ENCODE data around the gene UCP1. TPM values are rescaled to one million over a fixed set of nuclear protein-coding genes. Genes with fewer than 3 reads are reported as not detected.

The UCP1 gene
- total RNA-seq, 3 donors from 2014 or later, result 0.29 to 1.3 TPM; not detected in 1

DNA sequence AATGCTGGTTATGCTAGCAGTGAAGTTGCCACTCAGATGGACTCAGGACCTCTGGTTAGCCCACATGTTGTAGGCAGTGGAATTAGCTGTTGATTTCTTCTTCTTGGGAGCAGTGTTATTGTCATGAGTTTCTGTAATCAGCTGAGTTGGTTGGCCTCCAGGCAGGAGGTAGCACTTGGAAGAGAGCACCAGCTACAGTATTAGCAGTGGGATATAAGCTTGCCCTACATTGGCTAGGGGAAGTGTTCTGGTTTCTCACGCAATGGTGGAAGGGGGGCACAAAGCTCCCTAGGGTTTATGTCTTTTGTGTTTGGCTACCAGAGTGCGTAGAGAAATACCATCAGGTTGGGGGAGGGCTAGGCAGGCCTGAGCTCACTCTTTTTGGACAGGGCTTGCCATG, 34.0 kb upstream of the UCP1 start:
- no peak for DNase-seq (ENCODE audit: low spot score in 2 of 2)
- intact Hi-C loops (cut with DNase I; ENCODE audit: low total_unique reads), result no loop called here

DNA sequence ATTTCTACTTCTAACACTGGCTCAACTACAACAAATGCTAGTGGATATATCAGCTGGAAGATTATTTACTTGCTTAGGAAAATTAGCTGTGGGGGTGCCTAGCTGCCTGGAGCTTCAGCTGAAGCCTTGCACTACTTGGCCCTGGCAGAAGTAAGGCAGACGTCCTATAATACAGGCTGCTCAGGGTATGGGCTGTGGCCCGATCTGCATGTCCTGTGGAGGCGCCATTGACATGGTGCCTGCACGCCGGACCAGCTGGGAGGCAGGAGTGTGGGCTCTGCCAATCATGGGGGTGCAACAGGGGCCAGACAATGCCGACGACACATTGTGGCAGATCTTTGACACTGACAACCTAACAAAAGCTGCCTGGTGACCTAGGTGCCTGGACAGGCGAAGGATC, 31.6 kb upstream of the UCP1 start:
- H3K4me1 ChIP-seq, result no peaks in the 10 kb centered on the region
- H3K27me3 ChIP-seq, result no peaks in the 10 kb centered on the region
- H3K27ac ChIP-seq, result no peak overlapping the region
- no peak overlapping the region for H3K4me3 ChIP-seq
- no peak for DNase-seq (ENCODE audit: low spot score in 2 of 2)
- no peaks in the 10 kb centered on the region for H3K36me3 ChIP-seq
- H3K9me3 ChIP-seq, result no peaks in the 10 kb centered on the region
- no peak for TF ChIP-seq POLR2A (IDR thresholded peaks at IDR 0.05)
- TF ChIP-seq POLR2AphosphoS5 (IDR thresholded peaks at IDR 0.05), result no peak
- TF ChIP-seq, protein P1, sequence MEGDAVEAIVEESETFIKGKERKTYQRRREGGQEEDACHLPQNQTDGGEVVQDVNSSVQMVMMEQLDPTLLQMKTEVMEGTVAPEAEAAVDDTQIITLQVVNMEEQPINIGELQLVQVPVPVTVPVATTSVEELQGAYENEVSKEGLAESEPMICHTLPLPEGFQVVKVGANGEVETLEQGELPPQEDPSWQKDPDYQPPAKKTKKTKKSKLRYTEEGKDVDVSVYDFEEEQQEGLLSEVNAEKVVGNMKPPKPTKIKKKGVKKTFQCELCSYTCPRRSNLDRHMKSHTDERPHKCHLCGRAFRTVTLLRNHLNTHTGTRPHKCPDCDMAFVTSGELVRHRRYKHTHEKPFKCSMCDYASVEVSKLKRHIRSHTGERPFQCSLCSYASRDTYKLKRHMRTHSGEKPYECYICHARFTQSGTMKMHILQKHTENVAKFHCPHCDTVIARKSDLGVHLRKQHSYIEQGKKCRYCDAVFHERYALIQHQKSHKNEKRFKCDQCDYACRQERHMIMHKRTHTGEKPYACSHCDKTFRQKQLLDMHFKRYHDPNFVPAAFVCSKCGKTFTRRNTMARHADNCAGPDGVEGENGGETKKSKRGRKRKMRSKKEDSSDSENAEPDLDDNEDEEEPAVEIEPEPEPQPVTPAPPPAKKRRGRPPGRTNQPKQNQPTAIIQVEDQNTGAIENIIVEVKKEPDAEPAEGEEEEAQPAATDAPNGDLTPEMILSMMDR (IDR thresholded peaks at IDR 0.05), result no peak
- intact Hi-C loops (cut with DNase I; ENCODE audit: low total_unique reads), result no loop called here

More for the DNA sequence above, 34.0 kb upstream of the UCP1 start:
- Histone ChIP-seq H3K36me3 (no peaks in the 10 kb centered on the region), H3K9me3 (no peaks in the 10 kb centered on the region), H3K4me1 (no peaks in the 10 kb centered on the region), H3K27ac (no peak overlapping the region), H3K27me3 (no peaks in the 10 kb centered on the region), H3K4me3 (no peak overlapping the region)
- TF ChIP-seq, protein P1 (IDR thresholded peaks at IDR 0.05), result no peak
- TF ChIP-seq POLR2AphosphoS5 (IDR thresholded peaks at IDR 0.05), result no peak
- TF ChIP-seq POLR2A (IDR thresholded peaks at IDR 0.05), result no peak

DNA sequence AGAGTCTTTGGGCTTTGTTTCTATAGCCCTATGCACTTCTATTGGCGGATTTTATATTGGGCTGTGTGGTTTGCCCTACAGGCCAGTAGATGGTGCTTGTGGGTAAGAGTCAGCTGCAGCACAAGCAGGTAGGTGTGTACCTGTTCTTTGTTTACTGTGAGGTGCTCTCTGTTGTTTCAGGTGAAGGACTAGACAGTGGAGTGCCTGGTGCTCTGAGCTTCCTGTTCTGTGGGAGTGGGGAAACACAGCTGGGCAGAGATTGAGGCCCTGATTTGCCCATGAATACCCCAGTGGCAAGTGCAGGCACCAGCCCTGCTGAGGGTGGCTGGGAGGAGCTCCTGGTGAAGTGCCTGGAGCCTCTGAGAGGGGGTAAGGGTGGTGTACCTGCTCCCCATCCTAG, 26.3 kb upstream of the UCP1 start:
- no peak overlapping the region for H3K4me3 ChIP-seq

DNA sequence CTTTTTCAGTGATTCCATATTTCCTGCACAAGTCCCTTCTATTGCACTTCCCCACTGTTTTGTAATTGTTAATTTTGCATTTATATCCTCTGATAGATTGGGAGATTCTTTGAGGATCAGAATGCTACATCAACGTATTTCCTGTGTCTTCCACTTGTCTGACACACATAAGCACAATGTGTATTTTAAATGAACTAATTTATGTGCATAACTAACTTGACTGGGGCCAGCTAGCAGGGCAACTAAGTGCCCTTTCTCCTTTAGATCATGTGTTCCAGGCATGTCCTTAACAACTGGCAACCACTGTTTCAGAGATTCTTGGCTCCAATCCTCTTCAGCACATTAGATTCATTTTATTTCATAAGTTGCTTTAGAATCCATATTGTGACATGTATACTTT, 15.7 kb upstream of the UCP1 start:
- DNase-seq (ENCODE audit: low spot score in 2 of 2), result no peak
- Histone ChIP-seq H3K36me3 (no peaks in the 10 kb centered on the region), H3K27me3 (peaks cover 0 to 5% of the 10 kb centered on the region in 2 donors), H3K9me3 (no peaks in the 10 kb centered on the region), H3K27ac (no peak overlapping the region), H3K4me3 (no peak overlapping the region), H3K4me1 (no peaks in the 10 kb centered on the region)
- TF ChIP-seq POLR2AphosphoS5 (IDR thresholded peaks at IDR 0.05) (no peak), POLR2A (IDR thresholded peaks at IDR 0.05) (no peak)
- intact Hi-C loops (cut with DNase I; ENCODE audit: low total_unique reads), result no loop called here

More for the DNA sequence above, 26.3 kb upstream of the UCP1 start:
- H3K36me3 ChIP-seq, result no peaks in the 10 kb centered on the region
- no peaks in the 10 kb centered on the region for H3K9me3 ChIP-seq
- no peak for DNase-seq (ENCODE audit: low spot score in 2 of 2)
- H3K4me1 ChIP-seq, result no peaks in the 10 kb centered on the region
- H3K27ac ChIP-seq, result no peak overlapping the region
- intact Hi-C loops (cut with DNase I; ENCODE audit: low total_unique reads), result no loop called here
- TF ChIP-seq POLR2A (IDR thresholded peaks at IDR 0.05), result no peak
- TF ChIP-seq, protein P1 (IDR thresholded peaks at IDR 0.05), result peak in 2 of 3 donors; percentile 42 to 49
- TF ChIP-seq POLR2AphosphoS5 (IDR thresholded peaks at IDR 0.05), result no peak
- no peaks in the 10 kb centered on the region for H3K27me3 ChIP-seq

- Histone ChIP-seq H3K4me3 (no peak overlapping the region), H3K27me3 (peaks cover 0 to 16% of the 10 kb centered on the region in 2 donors), H3K27ac (no peak overlapping the region), H3K9me3 (no peaks in the 10 kb centered on the region), H3K4me1 (no peaks in the 10 kb centered on the region), H3K36me3 (no peaks in the 10 kb centered on the region)
- DNase-seq (ENCODE audit: low spot score in 2 of 2), result no peak
- TF ChIP-seq, protein P1 (IDR thresholded peaks at IDR 0.05), result no peak
- no peak for TF ChIP-seq POLR2AphosphoS5 (IDR thresholded peaks at IDR 0.05)
- no peak for TF ChIP-seq POLR2A (IDR thresholded peaks at IDR 0.05)
- intact Hi-C loops (cut with DNase I; ENCODE audit: low total_unique reads), result no loop called here
Measured at GRCh38 chr4:140581078-140581477, 12.3 kb upstream of the UCP1 start.

DNA sequence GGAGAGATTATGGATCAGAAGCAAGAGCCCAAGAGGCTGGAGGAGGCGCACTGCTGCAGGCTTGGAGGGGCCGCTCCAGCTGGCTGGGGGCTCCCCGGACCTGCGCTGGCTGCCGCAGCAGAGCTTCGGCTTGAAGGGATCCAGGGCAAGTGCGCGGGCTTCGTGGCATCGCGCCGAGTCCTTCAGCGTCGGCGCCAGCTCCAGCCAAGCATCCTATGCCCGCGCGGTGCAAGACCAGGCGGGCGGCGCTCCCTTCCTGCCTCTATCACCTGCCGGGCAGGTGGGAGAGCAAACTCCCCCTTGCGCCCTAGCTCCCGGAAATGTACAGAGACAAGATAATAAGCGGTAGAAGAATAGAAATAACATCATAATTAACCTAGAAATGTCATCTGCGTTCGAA, 10.5 kb upstream of the UCP1 start:
- no peaks in the 10 kb centered on the region for H3K9me3 ChIP-seq
- peak overlapping the region in 1 of 3 donors; percentile 46 for H3K4me3 ChIP-seq
- H3K4me1 ChIP-seq, result no peaks in the 10 kb centered on the region
- no peak overlapping the region for H3K27ac ChIP-seq
- intact Hi-C loops (cut with DNase I; ENCODE audit: low total_unique reads), result no loop called here
- TF ChIP-seq, protein P1 (IDR thresholded peaks at IDR 0.05), result no peak
- no peak for TF ChIP-seq POLR2A (IDR thresholded peaks at IDR 0.05)
- no peak for TF ChIP-seq POLR2AphosphoS5 (IDR thresholded peaks at IDR 0.05)
- no peaks in the 10 kb centered on the region for H3K36me3 ChIP-seq
- no peak for DNase-seq (ENCODE audit: low spot score in 2 of 2)
- H3K27me3 ChIP-seq, result peaks cover 0 to 16% of the 10 kb centered on the region in 2 donors
